Medulla oblongata (tissue), 1 donor: ENCODE measurements around the gene RPSA.
"Not testable (repeated sequence)": the region's sequence is repeated elsewhere in the genome, so short reads cannot be mapped to it uniquely, and the experiment has no call there.

Experiments used
- DNase-seq: peaks from one replicate; pipeline ENCODE4 v3.0.0-alpha.2; 2015; ENCODE audit errors: extremely low spot score

RPSA gene

DNA sequence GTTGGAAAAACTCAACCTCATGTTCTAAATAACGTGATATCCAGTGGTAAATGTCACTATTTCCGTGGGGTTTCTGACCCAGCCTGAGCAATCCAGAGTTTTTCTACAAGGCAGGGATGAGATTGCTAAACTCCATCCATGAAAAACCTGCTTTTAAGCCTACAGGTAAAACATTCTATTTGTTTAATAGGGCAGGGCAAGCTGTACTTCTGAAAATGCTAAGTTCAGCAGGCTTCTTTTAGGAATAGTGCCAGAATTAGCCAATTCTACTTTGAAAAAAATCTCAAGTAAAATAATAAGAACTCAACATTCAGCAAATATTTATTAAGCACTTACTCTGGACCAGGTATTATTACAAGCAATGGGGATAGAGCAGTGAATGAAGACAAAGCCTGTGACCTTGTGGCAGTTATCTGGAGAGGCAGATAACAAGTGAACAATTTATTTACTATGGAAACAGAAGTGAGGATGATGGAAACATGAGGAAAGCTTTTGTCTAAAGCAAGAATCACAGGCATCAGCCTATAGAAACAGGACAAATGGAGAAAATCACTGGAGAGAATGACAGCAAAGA lies 13.3 kb downstream of the RPSA start:
- no peak for DNase-seq

DNA sequence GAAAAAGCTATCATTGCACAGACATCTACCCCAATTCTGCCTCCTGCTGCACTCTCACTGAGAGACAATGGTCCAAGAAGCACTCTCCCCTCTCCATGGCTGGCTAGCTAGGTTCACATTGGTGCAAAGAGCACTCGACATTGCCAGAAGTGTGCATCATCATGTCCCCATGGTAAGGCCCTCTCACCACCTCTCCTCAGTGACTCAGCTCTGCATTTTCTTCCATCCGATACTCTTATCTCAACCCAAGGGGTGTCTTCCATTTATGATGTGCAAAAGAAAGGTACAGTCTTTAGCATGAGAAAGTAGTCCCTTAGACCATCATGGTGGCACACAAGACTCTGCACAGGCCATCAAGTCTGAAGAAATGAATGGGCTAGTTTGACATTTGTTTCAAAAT lies 14.0 kb downstream of the RPSA start:
- no peak for DNase-seq

DNA sequence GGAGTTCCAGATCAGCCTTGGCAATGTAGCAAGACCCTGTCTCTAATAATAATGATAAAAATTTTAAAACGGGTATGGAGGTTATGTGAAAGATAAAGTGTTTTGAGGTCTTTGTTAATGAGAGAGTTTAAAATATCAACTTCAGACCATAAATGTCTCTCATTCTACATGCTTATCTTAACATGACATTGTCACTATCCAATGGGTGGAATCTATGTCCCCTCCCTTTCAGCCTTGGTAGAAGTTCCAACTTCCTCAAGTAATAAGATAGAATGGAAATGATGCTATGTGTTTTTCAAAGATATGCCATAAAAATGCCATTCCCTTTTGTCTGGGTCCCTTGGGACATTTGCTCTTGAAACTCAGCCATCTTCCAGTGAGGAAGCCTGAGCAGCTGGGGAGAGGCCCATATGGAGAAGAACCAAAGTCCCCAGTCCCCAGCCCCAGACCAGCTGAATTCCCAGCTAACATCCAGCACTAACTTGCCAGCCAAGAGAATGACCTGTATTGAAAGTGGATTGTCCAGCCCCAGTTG lies 17.0 kb downstream of the RPSA start:
- no peak for DNase-seq

DNA sequence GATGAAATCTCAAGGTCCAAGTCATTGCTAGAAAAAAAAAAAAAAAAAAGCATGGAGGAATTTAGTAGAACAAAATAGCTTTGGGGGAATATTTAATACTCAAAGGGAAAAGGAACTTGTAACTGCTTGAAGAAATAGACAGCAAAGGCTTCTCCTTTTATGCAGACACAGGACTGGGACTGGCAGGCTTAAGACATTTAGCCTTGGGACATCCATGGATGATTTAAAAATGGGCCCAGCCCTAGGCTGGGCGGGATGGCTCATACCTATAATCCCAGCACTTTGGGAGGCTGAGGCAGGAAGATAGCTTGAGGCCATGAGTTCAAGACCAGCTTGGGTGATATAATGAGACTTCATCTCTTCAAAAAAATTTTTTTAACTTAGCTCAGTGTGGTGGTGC lies 19.8 kb downstream of the RPSA start:
- DNase-seq, result no peak

DNA sequence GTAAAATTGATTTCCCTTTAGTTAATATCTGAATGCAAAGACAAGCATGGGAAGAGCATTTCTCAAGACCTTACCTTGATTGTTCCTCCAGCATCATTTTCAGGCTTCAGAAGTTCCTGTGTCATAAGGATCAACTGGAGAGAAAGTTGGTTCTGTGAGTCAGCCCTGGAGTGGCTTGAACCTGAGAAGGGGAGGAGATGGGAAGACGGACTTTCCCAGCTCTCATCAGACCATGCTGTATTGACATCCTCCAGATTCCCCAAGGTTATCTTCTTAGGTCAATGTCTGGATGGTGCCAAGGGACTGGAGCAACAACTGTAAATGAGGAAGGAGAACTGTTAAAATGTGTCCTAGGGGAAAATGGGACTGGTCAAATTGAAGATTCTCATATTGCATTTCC lies 21.0 kb downstream of the RPSA start:
- DNase-seq, result no peak

DNA sequence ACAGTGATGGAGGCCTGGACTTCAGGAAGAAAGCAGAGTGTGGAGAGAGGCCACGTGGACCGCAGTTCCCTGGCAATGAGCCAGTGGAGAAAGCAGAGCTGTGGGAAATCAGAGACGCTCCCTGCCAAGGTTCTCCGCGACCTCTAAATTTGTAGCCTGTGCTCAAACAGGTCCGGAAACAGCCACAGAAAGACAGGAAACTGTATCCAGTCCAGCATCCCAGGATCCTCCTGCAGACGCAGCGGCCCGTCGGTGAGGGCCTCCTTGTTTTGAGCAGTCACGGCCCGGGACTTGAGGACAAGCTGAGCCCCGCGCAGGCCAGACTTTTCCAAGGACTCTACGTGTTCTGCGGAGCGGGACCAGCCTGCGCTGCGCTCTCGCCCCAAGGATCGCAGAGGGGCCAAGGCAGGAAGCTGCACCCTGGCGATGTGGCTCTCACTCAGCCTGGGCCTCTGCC lies 22.3 kb downstream of the RPSA start:
- no peak for DNase-seq

DNA sequence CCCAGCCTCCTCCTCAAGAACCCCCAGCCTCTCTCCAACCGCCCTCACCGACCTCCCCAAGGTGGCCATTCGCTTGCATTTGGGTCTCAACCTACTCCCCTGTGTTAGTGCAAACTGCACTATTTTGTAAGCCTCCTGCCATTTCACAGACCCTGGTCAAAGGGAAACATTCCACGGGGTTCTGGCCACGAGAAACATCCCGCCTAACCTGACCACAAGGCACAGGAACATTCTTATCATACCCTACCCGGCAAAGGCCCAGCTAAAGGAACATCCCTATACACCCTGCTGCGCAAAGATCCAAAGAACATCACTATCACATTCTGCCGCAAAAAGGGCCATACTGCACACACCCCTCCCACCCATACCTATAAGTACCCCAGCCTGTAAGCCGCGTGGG lies 22.9 kb downstream of the RPSA start:
- no peak for DNase-seq

DNA sequence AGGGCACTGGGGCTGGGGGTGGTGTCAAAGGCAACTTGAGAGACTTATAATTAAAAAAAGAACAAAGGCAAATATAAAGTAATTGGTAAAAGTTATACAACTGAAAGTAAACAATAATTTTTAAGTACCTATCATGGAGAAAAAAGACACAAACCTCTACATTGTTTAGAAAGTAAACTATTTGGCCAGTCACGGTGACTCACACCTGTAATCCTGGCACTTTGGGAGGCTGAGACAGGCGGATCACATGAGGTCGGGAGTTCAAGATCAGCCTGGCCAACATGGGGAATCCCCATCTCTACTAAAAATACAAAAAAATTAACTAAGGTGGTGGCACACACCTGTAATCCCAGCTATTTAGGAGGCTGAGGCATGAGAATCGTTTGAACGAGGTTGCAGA lies 25.8 kb downstream of the RPSA start:
- DNase-seq, result no peak

DNA sequence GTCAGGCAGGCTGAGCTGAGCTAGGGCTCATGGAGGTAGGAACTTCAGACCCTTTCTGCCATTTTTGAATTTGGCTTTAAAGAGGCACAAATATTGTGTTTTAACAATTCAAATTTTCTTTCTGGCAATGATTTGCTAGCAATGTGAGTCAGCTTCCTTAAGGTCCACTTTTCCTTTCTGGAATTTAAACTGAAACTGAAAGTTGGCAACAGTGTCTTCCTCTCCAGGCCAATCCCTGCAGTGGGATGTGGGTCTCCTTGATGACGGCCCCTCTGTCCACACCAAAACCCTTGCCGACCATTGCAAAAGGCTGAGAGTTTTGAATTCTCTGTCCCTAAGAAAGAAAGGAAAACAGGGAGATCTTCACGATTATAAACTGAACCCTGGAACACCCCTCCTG lies 27.1 kb downstream of the RPSA start:
- DNase-seq, result no peak

DNA sequence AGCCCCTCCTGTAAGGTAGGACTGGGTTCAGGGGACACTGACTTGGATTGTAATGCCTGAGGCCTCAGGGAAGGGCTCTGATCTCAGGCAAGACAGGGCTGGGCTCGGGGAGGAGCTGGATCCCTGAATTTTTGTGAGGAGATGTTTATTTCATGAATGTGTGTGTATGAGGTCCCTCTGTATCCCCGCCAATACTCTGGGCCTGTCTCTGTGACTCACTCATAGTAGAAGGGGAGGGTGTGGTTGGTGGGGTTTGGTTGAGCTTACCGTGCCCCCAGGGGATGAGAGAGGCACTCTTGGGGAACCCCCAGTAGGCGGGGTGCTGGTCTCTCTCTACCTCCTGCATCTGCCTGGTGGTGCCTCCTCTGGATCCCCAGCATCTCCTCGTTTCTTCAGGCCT lies 28.1 kb downstream of the RPSA start:
- no peak for DNase-seq

DNA sequence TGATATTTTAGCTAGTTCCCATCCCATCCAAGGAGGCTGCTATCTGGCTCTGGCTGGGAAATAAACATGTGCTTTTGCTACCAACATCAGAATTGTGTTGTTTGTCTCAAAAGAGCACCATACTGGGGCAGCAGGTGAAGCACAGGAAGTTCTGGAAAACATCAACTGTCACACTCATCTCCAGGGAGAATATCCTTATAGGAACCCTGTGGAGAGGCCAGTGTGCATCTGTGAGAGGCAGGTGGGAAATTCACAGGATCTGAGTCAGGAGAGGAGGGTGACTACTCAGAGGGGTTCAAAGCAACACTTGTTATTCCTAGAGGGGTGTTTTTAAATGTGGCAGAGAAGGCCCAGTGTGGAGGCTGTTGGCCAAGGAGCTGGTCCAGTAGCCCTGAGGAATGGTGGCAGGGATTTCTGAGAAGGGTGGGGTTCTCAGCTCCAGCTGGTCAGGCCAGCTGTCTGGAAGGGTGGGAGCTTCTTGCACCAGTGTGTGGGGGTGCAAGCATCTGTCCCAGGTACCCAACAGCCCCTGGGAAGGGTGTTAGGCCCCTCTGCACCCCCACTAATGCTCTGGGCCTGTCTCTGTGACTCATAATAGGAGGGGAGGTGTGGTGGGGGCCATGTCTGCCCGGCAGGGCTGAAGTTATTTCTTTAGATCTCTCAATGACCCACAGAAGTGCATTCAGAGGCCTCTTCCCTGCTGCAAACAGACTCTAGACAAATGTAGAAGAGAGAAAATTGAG lies 28.7 kb downstream of the RPSA start:
- no peak for DNase-seq

DNA sequence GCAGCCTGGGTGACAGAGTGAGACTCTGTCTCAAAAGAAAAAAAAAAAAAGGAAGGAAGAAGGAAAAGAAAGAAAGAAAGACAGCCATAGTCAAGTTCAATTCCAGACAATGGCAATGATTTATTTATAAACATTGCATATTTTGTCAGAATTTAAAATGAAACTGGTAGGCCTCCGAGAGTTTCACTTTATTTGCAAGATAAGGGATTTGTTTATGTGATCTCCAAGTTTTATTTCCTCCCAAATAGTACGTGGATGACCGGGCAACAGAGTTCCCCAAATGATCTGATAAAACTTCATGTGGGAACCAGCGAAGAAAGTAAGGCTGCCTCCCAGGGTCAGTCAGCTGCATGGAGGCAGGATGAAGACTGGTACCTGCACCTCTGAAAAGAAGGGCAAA lies 32.4 kb downstream of the RPSA start:
- DNase-seq, result no peak

DNA sequence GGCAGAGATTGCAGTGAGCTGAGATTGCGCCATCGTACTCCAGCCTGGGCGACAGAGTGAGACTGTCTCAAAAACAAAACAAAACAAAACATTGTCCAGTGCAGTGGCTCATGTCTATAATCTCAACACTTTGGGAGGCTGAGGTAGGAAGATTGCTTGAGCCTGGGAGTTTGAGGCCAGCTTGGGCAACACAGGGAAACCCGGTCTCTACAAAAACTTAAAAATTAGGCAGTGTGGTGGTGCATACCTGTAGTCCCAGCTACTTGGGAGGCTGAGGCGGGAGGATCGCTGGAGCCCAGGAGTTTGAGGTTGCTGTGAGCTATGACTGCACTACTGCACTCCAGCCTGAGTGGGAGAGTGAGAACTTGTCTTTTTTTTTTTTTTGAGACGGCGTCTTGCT lies 33.8 kb downstream of the RPSA start:
- DNase-seq, result no peak

DNA sequence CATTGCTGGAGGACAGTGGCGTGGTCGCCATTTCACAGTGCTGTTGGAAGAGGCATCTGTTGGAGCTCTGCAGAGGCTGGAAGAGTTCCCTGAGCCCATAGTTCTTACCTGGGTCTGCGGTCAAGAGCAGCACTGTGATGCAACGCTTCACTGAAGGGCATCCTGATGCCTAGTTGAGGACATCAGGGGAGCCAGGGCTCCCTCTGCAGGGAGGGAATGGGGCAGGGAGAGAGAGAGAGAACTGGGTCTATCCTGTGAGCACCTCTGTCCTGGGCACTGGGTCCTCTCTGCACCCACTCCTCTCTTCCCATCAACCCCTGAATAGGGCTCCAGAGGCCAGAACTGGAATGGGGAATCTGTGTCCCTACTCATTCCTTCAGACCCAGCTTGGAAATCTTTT lies 37.0 kb downstream of the RPSA start:
- DNase-seq, result no peak

DNA sequence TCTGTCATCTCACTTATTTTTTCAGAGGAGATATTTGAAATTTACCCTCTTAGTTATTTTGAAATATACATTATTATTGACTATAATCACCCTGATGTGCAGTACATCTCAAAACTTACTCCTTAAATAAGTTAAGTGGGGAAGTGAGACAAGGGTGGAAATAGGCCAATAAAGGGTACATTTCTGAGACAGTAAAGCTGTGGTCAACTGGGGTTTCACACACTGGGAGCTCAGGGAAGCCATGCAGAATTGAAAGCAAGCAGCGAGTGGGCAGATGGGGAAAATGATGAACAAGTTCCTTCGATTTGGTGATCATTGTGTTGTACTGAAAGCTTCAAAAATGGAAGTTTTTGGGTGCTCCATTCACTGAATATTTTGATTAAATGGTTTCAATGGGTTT lies 39.4 kb downstream of the RPSA start:
- no peak for DNase-seq

DNA sequence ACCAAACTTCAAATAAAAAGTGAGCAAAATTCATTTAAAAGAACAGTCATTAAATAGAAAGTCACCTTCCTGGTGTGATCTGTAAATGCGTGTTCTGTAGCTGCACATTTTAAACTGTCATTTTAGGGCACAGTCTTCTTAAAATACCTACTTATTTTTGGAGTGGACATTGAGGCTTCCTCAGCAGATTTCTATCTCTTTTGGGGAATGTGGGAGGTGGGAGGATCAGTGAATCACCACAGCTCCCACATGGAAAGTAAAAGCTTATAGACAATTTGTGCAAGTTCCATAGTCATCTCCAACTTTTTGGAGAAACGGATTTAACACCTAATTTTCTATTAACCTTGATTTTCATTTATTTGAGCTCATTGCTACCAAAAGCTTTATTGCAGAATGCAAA lies 39.9 kb downstream of the RPSA start:
- DNase-seq, result no peak

DNA sequence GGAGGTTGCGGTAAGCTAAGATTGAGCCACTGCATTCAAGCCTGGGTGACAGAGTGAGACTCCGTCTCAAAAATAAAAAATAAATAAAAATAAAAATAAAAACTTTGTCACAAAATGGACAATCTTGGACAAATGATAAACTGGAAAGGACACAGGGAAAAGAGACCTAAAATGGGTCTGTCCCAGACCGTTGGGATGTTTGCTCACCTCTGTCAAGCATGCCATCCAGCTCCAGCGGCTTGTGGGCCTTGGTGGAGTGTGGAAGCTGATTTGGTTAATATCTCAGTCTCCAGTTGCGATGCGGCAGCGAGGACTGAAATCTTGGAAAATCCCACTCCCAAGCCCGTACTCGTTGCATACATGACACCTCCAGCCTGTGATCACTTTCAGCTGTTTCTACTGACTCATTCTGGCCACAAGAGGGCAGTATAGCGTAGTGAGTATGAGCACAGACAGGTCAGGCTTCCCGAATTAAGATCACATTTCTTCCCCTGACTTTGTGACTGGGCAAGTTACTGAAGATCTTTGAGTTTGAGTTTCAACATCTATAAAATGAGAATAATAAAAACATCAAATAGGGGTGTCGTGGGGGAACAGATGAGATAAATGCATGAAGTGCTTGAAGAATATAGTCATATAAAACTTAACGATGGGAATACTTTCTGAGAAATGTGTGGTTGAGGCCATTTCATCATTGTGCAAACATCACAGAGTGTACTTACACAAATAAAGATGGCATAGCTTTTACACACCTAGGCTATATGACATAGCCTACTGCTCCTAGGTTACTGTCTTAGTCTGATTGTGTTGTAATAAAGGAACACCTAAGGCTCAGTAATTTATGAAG lies 41.3 kb downstream of the RPSA start:
- DNase-seq, result peak; percentile 97

DNA sequence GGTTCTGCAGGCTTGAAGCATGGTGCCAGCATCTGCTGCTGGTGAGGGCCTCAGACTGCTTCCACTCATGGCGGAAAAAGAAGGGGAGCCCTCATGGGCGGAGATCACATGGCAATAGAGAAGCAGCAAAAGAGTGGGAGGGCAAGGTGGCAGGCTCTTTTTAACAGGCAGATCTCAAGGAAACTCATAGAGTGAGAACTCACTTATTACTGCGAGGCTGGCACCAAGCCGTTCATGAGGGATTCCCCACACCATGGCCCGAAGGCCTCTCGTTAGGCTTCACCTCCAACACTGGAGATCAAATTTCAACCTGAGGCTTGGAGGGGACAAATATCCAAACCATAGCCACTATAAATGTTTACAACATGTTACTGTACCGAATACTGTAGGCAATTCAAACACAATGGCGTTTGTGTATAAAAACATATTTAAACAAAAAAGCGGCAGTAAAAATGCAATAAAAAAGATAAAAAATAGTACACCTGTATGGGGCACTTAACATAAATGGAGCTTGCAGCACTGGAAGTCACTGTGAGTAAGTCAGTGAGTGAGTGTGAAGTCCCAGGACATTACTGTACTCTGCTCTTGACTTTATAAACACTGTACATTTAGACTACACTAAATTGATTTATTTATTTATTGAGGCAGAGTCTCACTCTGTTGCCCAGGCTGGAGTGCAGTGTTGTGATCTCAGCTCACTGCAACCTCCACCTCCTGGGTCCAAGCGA lies 42.1 kb downstream of the RPSA start:
- no peak for DNase-seq

DNA sequence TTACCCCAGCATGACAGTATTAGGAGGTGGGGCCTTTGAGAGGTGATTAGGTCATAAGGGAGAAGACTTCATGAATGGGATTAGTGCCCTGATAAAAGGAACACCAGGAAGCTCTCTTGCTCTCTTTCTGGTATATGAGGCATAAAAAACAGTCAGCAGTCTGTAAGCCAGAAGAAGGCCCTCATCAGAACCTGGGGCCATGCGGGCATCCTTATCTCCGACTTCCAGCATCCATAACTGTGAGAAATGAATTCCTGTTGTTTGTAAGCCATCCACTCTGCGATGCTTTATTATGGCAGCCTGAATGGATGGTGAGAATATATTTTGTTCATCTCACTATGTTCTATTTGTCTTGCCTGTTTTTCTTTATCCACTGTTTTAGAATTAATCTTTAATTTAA lies 43.3 kb downstream of the RPSA start:
- no peak for DNase-seq

DNA sequence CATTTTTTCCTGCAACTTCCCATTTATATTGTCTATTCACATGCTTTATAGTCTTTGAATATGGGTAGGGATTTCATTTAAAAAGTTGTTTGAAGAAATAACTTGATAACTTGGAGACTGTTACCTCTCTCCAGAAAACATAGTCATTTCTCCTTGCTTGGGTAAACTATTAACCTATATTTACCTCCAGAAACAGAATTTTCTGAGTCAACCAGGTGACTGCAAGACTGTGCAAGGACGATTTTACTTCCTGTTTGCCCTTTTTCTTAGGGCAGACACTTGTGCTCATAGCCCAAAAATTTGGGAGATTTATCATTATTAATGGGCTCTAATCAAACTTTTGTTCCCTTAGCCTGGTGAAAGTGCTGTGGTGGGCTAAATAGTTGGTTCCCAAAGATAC lies 46.6 kb downstream of the RPSA start:
- no peak for DNase-seq

DNA sequence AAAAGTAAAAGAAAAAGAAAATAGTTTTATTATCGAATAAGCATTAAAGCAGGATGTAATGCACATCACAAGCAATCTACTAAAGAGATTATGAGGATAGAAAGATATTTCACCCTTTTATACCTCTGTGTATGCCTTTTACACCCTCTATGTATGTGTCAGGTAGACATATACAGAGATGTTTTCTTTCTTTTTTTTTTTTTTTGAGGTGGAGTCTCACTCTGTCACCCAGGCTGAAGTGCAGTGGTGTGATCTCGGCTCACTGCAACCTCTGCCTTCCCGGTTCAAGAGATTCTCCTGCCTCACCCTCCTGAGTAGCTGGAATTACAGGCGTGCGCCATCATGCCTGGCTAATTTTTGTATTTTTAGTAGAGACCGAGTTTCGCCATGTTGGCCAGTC lies 47.4 kb downstream of the RPSA start:
- not testable (repeated sequence) for DNase-seq

DNA sequence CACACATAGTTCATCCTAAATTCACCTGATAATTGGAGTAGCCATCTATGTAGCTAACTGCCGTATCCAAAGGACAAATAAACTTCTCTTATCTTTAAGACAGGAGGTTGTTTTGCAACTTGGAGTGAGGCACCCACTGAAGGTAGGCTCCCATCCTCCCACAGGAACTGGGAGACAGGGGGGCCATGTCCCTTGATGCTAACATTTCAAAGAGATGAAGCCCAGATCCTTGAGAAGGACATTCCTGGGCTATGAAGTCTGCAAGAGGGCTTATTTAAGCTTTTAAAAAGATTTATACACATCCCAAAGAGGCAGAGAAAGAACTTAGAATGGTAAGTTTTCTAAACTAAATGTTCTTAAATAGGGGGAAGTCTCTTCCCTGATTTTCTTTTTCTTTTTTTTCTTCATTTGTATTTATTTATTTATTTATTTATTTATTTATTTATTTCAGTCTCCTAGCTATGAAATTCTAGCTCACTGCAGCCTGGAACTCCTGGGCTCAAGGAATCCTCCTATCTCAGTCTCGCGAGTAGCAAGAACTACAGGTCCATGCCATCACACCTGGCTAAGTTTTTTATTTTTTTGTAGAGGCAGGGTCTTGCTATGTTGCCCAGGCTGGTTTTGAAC lies 48.2 kb downstream of the RPSA start:
- DNase-seq, result no peak
